ENCODE results near the gene PDE4D. TPM values are rescaled to one million over a fixed set of nuclear protein-coding genes. Genes with fewer than 3 reads are reported as not detected.

Gene PDE4D
- total RNA-seq, 1 donor from 2014 or later = 7.6 TPM

DNA sequence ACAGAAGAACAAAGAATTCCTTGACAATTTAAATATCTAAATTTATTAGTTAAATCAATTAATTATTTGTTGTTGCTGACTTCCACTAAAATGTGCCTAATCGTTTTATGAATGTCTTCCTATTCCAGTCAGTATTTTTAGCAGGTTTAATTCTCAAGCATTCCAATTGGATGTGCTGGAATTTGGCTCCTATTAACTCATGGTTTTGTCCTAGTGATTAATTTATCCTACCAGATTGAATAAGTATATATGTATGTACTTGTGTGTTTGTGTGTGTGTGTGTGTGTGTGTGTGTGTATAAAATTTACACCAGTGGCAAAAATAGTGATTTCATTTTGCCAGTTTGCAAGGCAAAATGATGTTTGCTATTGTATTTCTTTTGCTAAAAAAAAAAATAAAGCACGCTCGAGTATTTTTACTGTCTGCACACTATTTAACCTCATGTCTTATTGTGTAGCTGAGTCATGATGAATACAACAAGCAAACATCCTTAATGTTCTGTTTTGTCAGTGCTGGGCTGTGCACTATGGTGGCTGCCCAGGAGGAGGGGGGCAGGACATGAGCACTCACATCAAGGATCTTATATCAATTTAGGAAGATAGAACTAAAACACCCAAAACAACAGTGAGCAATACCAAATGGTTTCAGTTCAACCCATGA, 375.5 kb downstream of the PDE4D start:
- Mint-ChIP-seq H3K27me3 (no peaks in the 10 kb centered on the region), H3K36me3 (ENCODE audit: insufficient read depth) (no peaks in the 10 kb centered on the region), H3K4me1 (ENCODE audit: low read depth) (peaks cover 2% of the 10 kb centered on the region), H3K4me3 (ENCODE audit: low read depth) (no peak overlapping the region), H3K27ac (no peak overlapping the region), H3K9me3 (ENCODE audit: low read depth) (no peaks in the 10 kb centered on the region)
- no peak for DNase-seq (ENCODE audit: low spot score, unreplicated experiment)
- no peak for TF ChIP-seq CTCF (IDR thresholded peaks at IDR 0.05; ENCODE audit: unreplicated experiment)

GRCh38 chr5:59516161-59516560, 377.4 kb downstream of the PDE4D start:
- H3K9me3 Mint-ChIP-seq (ENCODE audit: low read depth) = no peaks in the 10 kb centered on the region
- H3K4me1 Mint-ChIP-seq (ENCODE audit: low read depth) = peaks cover 2% of the 10 kb centered on the region
- H3K27me3 Mint-ChIP-seq = no peaks in the 10 kb centered on the region
- H3K4me3 Mint-ChIP-seq (ENCODE audit: low read depth) = no peak overlapping the region
- H3K36me3 Mint-ChIP-seq (ENCODE audit: insufficient read depth) = no peaks in the 10 kb centered on the region
- no peak for TF ChIP-seq CTCF (IDR thresholded peaks at IDR 0.05; ENCODE audit: unreplicated experiment)
- no peak overlapping the region for H3K27ac Mint-ChIP-seq
- no peak for DNase-seq (ENCODE audit: low spot score, unreplicated experiment)

DNA sequence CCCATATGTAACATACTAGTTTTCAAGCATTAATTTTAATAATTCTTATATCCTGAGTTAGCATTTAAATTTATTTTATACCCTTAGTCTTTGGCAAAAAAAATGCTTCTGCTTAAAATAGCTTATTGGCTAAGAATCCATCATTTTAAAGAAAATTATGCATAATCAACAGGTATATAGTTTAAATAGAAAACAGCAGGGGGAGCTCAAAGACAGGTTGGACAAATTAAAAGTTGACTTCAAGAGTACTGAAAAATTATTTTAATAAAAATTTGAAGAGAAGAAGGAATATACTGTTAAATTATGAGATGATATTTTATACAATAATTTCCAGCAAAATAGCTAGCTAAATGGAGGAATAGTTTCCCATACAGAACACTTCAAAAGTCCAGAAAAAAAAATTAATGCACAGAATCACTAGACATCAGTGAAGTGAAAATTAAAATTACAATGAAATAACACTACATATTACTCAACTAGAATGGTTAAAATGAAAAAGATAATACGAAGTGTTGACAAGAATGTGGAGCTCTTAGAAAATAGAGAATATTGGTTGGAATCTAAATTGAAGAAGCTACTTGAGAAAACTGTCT, 387.1 kb downstream of the PDE4D start:
- TF ChIP-seq CTCF (IDR thresholded peaks at IDR 0.05; ENCODE audit: unreplicated experiment) = peak; percentile 72
- Mint-ChIP-seq H3K27ac (no peak overlapping the region), H3K4me3 (ENCODE audit: low read depth) (no peak overlapping the region), H3K27me3 (no peaks in the 10 kb centered on the region), H3K36me3 (ENCODE audit: insufficient read depth) (no peaks in the 10 kb centered on the region), H3K9me3 (ENCODE audit: low read depth) (no peaks in the 10 kb centered on the region), H3K4me1 (ENCODE audit: low read depth) (no peaks in the 10 kb centered on the region)
- DNase-seq (ENCODE audit: low spot score, unreplicated experiment) = no peak

GRCh38 chr5:59504043-59504442, 389.5 kb downstream of the PDE4D start:
- Mint-ChIP-seq H3K27ac (no peak overlapping the region), H3K27me3 (no peaks in the 10 kb centered on the region), H3K4me1 (ENCODE audit: low read depth) (no peaks in the 10 kb centered on the region), H3K36me3 (ENCODE audit: insufficient read depth) (no peaks in the 10 kb centered on the region), H3K4me3 (ENCODE audit: low read depth) (no peak overlapping the region), H3K9me3 (ENCODE audit: low read depth) (no peaks in the 10 kb centered on the region)
- TF ChIP-seq CTCF (IDR thresholded peaks at IDR 0.05; ENCODE audit: unreplicated experiment) = no peak
- DNase-seq (ENCODE audit: low spot score, unreplicated experiment) = no peak

DNA sequence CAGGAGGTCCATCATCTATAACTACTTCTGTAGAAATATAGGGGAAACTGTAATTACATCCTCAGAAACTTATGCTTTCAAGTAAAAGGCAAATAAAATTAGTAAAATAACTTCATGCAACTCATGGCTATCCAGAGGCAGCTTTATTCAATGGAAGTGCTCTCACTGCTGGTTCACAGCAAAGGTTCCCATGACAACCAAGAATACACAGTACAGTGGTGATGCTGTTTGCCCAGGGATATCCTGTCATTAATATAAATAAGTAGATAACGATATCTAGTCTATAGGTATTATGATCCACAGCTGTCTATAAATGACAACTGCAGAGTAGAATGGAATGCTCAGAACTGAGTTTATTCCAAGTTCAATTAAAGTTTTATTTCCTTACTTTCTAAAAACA, 390.3 kb downstream of the PDE4D start:
- H3K27ac Mint-ChIP-seq = no peak overlapping the region
- no peaks in the 10 kb centered on the region for H3K4me1 Mint-ChIP-seq (ENCODE audit: low read depth)
- TF ChIP-seq CTCF (IDR thresholded peaks at IDR 0.05; ENCODE audit: unreplicated experiment) = no peak
- H3K9me3 Mint-ChIP-seq (ENCODE audit: low read depth) = peaks cover 2% of the 10 kb centered on the region
- no peaks in the 10 kb centered on the region for H3K27me3 Mint-ChIP-seq
- H3K4me3 Mint-ChIP-seq (ENCODE audit: low read depth) = no peak overlapping the region
- DNase-seq (ENCODE audit: low spot score, unreplicated experiment) = no peak
- H3K36me3 Mint-ChIP-seq (ENCODE audit: insufficient read depth) = no peaks in the 10 kb centered on the region

Measured in progenitor cell of endocrine pancreas (in vitro differentiated cells).